OCI-M1 (cell line): Measurements from ENCODE around the gene KCNMB2.
A peak's percentile ranks its signal among the peaks of the same experiment; 100 is the strongest.

ENCODE experiments used
- DNase-seq: peaks from one replicate; lab custom pipeline; 2025; lab: John Stamatoyannopoulos, UW

KCNMB2 gene

GRCh38 chr3:178646186-178646862, 110.1 kb downstream of the KCNMB2 start:
- DNase-seq = no peak

- no peak for DNase-seq
These were observed 119.3 kb downstream of the KCNMB2 start for GRCh38 chr3:178655488-178655887.

DNA sequence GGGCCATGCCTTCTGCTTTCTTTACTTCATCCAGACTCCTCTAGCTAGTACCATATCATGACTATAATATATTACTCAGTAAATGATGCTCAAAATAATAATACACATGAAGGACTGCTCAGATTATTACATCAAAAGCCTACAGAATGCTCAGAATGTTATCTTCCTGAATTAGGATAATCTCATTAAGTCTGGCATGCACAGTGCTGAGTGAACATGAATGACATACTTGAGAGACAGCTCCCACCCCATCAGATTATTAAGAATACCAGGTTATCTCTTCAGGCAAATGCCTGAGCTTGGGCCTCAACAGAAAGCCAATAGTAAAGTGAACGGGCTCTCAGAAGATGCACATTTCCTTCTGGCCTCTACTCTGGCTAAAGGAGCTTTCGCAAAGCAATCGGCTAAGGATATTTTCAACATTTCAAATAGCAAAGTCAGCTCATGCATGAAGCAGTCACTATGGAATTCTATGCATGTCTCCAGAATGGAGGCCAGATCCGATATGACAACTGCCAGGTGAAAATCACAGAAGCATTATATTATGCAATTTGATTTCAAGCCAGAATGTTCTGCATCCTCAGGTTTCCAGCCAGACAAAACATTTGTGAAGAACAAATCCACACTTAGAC, 122.6 kb downstream of the KCNMB2 start:
- DNase-seq = no peak

GRCh38 chr3:178663201-178663934, 127.1 kb downstream of the KCNMB2 start:
- DNase-seq = no peak

DNA sequence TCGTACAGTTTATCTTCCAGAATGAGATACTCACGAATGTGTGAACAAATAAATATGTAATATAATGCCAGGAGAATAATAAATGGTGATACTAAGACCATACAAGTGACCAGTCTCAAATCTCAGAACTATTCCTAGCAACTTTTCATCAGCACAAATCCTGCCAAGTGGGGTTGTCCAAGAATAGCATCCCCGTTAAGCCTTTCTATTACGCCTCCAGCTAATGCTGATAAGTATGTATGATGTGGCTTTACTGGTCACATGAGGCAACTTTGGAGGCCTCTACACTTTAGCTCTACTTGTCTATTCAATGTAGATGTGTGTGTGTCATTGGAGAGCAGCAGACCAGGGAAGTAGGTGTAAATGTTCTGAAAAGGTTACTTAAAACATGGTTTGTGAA, 129.5 kb downstream of the KCNMB2 start:
- no peak for DNase-seq

GRCh38 chr3:178669022-178669601, 132.9 kb downstream of the KCNMB2 start:
- no peak for DNase-seq

DNA sequence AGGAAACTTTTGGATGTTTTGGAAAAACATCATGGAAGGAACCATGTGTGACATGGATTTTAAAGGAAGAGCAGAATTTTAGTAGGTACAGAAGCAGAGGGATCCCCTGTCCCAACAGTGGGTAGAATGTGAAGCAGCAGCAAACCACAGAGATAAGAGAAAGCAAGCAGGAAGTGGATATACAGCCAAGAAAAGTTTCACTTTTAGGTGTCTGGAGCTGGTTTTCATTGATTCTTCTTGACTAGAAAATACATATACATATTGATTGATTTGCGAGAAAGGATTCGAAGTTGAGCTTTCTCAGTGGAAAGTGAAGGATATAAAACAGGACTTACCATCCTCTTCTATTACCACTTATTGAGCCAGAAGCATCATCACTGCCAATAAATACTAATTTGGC, 133.5 kb downstream of the KCNMB2 start:
- peak; percentile 74 for DNase-seq

- no peak for DNase-seq
These were observed 135.1 kb downstream of the KCNMB2 start for GRCh38 chr3:178671377-178671776.

- peak; percentile 6 for DNase-seq
These were observed 135.6 kb downstream of the KCNMB2 start for GRCh38 chr3:178671791-178672190.

DNA sequence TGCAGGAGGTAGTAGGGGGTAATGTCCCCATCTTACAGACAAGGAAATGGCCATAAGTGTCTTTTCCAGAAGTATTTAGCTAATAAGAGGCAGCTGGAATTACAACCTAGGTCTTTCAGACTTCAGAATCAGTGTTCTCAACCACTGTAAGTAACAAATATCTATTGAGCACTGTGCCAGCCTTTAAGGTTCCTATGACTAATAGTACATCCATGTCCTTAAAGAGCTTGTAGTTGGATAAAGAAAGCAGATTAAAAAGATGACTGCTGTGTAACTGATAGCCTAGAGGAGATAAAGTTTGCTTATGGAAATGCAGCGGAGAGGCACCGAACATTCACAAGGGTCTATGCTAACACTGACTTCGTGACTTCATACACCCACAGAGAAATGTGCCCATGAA, 136.0 kb downstream of the KCNMB2 start:
- no peak for DNase-seq

DNA sequence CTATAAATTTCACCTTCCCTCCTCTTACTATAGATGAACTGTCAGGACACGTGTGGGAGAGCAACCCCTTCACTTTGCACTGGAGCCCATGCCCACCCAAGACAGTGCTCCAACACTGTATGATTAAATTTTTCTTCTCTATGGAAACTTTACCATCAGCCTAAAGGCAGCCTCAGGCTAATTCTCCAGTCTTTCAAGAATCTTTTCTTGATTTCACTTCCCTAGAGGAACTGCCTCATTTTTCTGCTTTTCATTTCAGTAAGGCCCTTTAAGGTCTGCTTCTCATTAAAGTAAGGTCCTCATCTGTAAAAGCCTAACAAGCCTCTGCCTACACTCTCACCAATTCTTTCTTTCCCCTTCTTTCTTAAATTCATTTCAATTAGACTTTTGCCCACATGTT, 137.3 kb downstream of the KCNMB2 start:
- no peak for DNase-seq

DNA sequence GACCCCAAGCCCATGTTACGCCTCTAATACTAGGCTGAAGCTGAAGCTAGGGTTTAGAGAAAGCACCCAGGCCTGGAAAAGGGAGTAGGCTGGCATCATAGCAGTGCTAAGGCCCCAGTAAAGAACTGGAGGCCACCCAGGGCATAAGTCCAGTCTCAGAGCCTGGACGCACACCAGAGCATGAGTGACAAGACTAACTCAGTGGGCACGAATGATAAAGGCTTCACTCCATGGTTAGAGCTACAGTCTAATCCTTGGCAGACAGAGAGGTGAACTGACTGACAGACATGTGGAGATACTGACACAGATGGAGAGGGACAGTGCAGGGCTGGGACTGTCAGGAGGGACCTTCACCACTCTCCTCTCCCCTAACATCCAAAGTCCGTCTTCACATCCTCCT, 139.8 kb downstream of the KCNMB2 start:
- no peak for DNase-seq

DNA sequence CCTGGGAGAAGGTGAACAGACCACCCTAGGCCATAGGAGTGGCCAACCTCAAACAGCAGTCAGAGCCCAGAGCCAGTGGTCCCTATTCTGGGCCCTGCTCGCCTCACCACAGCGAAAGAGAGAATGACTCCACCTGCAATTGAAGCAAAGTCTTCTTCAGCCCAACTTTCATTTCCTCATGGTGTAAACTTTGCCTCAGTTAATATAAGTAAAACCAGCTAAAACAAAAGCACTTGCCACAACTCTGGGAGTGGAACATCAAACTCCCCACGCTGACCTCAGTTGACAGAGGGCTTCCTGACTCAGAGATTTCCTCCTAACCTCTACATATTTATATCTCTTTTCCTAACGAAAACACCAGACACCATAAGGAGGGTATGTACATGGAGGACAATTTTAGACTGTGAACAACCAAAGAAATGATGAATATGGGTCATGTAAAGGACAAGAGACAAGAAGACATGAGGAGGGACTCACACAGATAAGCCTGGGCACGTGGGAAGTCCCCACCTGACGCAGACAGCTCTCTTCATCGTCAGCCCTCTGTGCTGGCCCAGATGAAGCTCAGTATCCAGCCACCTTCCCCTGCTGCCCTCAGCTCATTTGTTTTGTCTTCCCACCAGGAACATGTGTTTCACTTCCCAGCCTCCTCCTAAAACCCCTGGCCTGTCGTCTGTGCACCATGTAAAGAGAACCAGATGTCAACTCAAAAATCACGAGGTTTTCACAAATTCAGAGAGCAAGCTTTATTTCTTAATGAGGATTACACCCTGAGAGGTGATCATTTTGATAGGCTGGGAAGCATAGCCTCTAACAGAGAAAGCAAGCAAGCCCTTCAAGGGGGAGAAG, 140.9 kb downstream of the KCNMB2 start:
- DNase-seq = no peak

- DNase-seq = no peak
These were observed 141.7 kb downstream of the KCNMB2 start for GRCh38 chr3:178677961-178678360.

GRCh38 chr3:178680037-178680436, 143.8 kb downstream of the KCNMB2 start:
- DNase-seq = peak; percentile 12

GRCh38 chr3:178680489-178680888, 144.3 kb downstream of the KCNMB2 start:
- no peak for DNase-seq

DNA sequence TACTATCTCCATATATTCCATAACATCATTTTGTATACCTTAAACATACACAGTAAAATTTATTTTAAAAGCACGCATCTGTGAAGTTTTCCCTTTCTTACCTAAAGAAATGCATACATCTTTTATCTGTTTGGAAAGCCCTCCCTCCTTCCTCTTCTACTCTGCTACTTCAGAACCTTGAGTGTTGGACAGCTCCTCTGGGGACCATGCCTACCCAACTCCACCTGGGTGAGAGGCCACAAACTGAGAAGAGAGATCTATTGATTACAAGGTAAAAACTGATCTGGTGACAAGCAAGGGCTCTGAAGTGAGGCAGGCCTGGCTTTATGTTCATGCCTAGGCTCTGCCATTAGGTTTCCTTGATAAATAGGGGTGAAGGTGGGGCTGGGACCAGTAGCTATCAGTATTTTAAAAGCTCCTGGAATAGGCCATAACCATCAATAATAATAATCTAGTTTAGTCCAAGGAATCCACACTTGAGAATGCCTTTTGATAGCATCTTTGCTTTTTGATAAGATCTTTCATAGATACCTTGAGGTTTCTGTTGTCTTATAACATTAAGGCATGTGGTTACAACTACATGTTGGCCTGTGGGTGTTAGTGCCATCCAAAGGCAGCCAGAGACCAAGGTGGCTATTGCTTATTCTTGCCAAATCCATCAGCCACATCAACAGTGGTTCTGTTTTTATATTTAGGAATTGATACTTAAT, 148.8 kb downstream of the KCNMB2 start:
- peak; percentile 35 for DNase-seq

DNA sequence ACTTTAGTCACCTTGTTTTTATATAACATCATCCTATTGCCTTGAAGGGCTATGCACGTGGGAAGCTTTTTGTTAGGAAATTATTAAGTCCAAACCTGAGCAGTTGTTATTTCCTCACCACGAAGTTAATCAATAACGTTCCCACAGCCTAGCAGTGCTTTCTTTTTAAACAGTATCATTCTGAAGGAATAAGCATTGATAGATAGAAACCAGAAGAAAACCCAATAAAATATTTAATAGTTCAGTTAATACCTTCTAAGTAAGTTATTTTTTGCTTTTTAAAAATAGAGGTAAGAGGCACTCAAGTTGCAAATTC, 149.3 kb downstream of the KCNMB2 start:
- DNase-seq = no peak

DNA sequence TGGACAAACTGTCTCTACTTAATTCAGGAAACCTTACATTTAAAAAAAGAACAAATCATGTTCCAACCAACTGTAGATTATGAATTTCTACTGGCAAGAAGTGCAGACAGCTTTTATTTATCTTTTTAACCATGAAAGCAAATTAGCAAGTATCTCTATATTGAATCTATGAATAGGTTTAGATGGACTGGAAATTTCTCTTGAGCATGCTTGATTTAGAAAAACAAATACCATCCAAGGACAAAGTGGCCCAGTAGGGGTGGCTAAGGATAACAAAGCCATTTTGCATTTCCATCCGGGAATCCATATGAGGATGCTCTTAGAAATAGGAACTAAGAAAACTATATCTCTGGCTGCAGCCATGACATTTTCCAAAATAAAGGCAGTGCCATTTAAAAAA, 150.6 kb downstream of the KCNMB2 start:
- DNase-seq = no peak

GRCh38 chr3:178690571-178690970, 154.3 kb downstream of the KCNMB2 start:
- DNase-seq = peak; percentile 20

DNA sequence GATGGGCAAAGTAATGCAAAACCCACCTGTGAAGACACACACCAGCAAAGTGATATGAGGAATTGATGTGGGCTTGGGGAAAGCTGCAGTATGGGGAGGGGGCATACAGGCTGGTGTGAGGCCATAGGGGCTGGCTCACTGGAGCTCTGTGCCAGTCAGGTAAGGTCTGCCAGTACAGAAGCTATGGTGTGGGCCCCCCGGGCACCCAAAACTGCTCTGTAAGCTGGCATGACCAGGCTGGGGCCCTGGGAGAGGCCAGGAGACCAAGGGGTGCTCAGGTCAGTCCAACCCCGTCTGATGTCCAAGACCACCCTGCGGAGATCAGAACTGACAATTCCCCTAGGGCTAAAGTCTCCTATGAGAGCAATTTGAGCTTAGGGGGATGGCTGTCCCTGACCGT, 163.1 kb downstream of the KCNMB2 start:
- no peak for DNase-seq

DNA sequence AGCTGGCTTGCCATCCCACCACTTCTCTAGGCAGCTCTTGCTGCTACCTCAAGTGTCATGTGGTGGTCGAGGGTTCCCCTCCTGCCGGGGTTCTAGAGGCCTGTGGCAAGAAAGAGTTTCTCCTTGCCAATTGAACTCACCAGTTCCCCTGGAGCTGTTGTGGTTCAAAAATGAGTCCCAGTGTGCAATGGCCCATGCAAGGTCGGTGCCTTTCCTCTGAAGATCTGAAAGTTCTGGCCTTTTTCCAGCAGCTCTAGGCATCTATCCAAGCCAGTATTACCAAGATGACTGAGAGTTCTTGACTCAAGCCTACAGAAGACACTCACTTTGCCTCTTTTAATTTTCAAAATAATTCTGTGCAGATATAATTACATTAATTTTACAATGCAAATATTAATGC, 163.6 kb downstream of the KCNMB2 start:
- peak; percentile 5 for DNase-seq
